Fibroblast of villous mesenchyme (primary cell): ENCODE measurements around the gene TRAF4. TPM values are rescaled to one million over a fixed set of nuclear protein-coding genes. Genes with fewer than 3 reads are reported as not detected.

Experiments used
- DNase-seq: peaks from one replicate; pipeline ENCODE4 v3.0.0-alpha.2; 2010; ENCODE audit warnings: low read depth
- H3K4me3 ChIP-seq: 2 replicates; pipeline ENCODE4 v1.5.1; 2011; ENCODE audit warnings: low read depth, mild to moderate bottlenecking, low read length
- total RNA-seq: library from RNA; depleted of rRNA; stranded (reverse); fragments of >200 nt; gene quantifications from 2 replicates; pipeline ENCODE4 v1.2.3, GENCODE V29; 2012
- TF ChIP-seq, protein P1 (sequence below): IDR thresholded peaks from 2 replicates; pipeline ENCODE4 v1.5.1; 2012; ENCODE audit warnings: low read depth, mild to moderate bottlenecking, low read length; ENCODE audit not compliant: insufficient read depth

Gene TRAF4
- total RNA-seq, 1 donor = 64.8 TPM

DNA sequence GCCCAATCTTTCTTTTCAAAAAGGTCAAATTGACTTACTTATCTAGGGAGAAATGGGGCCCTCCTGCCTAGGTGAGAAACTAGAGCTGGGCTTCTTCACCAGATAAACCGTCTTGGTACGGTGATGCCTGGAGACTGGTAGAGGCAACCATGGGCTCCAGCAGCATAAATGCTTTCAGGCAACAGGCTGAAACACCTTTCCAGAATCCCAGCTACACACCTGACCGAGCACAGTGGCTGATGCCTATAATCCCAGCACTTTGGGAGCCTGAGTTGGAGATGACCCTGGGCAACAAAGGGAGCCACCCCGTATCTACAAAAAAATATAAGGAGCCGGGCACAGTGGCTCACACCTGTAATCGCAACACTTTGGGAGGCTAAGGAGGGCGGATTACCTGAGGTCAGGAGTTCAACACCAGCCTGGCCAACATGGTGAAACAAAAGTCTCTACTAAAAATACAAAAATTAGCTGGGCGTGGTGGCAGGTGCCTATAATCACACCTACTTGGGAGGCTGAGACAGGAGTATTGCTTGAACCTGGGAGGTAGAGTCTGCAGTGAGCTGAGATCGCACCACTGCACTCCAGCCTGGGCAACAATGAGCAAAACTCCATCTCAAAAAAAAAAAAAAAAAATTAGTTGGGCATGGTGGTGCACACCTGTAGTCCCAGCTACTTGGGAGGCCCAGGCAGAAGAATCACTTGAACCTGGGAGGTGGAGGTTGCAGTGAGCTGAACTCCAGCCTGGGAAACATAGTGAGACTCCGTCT lies 8.0 kb downstream of the TRAF4 start:
- DNase-seq = no peak
- TF ChIP-seq, protein P1, sequence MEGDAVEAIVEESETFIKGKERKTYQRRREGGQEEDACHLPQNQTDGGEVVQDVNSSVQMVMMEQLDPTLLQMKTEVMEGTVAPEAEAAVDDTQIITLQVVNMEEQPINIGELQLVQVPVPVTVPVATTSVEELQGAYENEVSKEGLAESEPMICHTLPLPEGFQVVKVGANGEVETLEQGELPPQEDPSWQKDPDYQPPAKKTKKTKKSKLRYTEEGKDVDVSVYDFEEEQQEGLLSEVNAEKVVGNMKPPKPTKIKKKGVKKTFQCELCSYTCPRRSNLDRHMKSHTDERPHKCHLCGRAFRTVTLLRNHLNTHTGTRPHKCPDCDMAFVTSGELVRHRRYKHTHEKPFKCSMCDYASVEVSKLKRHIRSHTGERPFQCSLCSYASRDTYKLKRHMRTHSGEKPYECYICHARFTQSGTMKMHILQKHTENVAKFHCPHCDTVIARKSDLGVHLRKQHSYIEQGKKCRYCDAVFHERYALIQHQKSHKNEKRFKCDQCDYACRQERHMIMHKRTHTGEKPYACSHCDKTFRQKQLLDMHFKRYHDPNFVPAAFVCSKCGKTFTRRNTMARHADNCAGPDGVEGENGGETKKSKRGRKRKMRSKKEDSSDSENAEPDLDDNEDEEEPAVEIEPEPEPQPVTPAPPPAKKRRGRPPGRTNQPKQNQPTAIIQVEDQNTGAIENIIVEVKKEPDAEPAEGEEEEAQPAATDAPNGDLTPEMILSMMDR = no peak
- H3K4me3 ChIP-seq = no peak overlapping the region

GRCh38 chr17:28755486-28755885 lies 11.7 kb downstream of the TRAF4 start:
- TF ChIP-seq, protein P1 = no peak
- peak; percentile 40 for DNase-seq

DNA sequence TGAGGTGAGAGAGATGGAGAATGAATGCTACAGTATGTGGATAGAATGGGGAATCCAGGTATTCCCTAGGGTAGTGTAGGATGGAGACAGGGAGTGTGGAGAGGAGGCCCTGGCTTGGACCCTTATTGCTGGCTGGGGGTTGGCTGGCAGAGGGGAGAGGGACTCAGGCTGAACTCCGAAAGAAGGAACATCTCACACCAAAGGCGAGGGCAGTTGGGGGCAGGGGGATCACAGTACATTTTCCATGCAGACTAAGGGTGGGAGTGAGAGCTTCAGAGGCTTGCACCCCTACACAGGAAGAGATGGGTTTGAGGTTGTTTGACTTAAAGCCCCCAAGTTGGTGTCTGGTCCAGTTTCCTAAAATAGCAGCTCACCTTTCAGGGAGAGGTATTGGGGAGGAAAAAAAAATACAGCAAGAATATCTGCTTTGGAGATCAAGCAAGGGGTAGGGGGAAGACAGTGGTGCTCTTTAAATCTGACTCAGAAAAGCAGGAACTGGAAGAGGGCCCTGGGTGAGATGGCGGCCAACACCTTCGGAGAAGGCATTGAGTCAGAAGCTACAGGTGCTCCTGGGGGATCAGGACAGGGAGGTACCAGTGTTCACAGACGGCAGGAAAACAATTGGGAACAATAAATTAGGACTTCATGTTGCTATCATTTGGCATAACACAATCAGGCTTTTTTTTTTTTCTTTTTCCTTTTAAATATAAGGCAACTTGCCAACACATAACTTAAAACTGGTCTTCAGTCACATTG lies 12.4 kb downstream of the TRAF4 start:
- no peak for DNase-seq
- TF ChIP-seq, protein P1 = no peak
- no peak overlapping the region for H3K4me3 ChIP-seq

More at GRCh38 chr17:28755486-28755885, 11.7 kb downstream of the TRAF4 start:
- H3K4me3 ChIP-seq = no peak overlapping the region

GRCh38 chr17:28758411-28759121 lies 14.8 kb downstream of the TRAF4 start:
- DNase-seq = no peak
- H3K4me3 ChIP-seq = no peak overlapping the region
- TF ChIP-seq, protein P1 = no peak

DNA sequence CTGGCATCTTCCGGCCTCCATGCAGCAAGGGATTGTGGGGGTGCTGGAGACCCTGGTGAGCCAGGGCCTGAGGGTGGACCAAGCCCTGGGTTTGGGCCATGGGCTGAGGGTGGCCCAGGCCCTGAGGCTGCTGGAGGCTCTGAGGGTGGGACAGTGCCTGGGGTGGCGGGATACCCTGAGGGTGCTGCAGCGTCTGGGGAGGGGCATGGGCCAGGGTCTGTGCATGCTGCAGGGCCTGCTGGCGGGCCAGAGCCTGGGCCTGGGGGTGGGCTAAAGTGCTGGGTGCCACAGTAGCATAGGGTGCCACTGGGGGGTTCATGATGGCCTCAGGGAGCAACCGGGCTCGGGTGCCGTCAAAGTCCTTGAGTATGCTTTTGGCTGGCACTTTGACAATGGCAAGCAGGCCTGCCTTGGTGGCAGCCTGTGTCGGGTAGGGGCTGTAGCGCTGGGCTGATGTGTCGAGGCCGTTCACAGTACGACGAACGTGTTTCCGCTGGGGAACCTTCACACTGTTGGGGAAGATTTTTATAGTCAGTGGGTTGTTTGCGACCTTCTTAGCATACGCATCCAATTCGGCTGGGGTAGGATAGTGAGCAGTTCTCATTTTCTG lies 15.6 kb downstream of the TRAF4 start:
- H3K4me3 ChIP-seq = no peak overlapping the region
- TF ChIP-seq, protein P1 = no peak
- DNase-seq = no peak
